ENCODE measurements around the gene FAT1.

DNA sequence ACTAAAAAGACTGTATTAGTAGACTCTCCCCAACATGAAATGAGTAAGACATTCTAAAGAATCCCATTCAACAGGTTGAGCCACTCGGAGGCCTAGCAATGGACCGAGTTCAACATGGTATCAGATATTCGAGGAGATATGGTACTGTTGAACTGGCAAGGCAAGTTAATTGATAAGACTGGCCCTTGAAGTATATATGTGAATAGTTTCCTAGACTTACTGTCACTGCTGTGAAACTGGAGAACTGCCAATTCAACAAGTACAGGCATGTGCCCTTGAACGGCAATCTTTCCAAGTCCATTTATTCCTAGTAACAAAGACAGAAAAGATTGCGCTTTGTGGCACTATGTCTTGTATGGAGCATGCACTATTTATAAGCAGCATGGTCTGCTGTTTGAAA, 24.4 kb downstream of the FAT1 start:
- TF ChIP-seq, protein P1, sequence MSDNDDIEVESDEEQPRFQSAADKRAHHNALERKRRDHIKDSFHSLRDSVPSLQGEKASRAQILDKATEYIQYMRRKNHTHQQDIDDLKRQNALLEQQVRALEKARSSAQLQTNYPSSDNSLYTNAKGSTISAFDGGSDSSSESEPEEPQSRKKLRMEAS (IDR thresholded peaks at IDR 0.05; ENCODE audit: low read depth, low read length): no peak
- TF ChIP-seq POLR2A (IDR thresholded peaks at IDR 0.05; ENCODE audit: extremely low read depth, insufficient read length) (no peak), MYC (IDR thresholded peaks at IDR 0.05; ENCODE audit: low read depth, low read length) (no peak)
- TF ChIP-seq, protein P2, sequence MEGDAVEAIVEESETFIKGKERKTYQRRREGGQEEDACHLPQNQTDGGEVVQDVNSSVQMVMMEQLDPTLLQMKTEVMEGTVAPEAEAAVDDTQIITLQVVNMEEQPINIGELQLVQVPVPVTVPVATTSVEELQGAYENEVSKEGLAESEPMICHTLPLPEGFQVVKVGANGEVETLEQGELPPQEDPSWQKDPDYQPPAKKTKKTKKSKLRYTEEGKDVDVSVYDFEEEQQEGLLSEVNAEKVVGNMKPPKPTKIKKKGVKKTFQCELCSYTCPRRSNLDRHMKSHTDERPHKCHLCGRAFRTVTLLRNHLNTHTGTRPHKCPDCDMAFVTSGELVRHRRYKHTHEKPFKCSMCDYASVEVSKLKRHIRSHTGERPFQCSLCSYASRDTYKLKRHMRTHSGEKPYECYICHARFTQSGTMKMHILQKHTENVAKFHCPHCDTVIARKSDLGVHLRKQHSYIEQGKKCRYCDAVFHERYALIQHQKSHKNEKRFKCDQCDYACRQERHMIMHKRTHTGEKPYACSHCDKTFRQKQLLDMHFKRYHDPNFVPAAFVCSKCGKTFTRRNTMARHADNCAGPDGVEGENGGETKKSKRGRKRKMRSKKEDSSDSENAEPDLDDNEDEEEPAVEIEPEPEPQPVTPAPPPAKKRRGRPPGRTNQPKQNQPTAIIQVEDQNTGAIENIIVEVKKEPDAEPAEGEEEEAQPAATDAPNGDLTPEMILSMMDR (IDR thresholded peaks at IDR 0.05; ENCODE audit: low read depth, low read length): no peak

Data from NB4 (cell line).